Spleen (tissue), 7 donors: ENCODE measurements around the gene ABI2.

Source experiments
- POLR2AphosphoS5 ChIP-seq, 3 donors: sonication (generic); formaldehyde crosslinking; IDR thresholded peaks; one replicate each; pipeline ENCODE4 v1.5.1; 2017; ENCODE audit warnings: antibody characterized with exemption in 3 of 3
- TF ChIP-seq, protein P1 (sequence below), 11 experiments: fragments of 200-600 bp in 7 of 11; fragments of 450-650 bp in 4 of 11; sonication (generic) in 4 of 11; IDR thresholded peaks in 8 of 11; conservative IDR thresholded peaks in 3 of 11; 1 replicate in 7 of 11; 2 replicates in 4 of 11; pipeline versions ENCODE4 v1.4.0 to v1.8.0; 2016 to 2021; ENCODE audit warnings: antibody characterized with exemption in 11 of 11, inconsistent platforms in 4 of 11, mild to moderate bottlenecking in 1 of 11
- donor health status: DM: no; HTN: no; CAD: no; lungs with moderate emphysema.
- donor health status: DM: no; HTN: no; CAD: no.
- donor health status: DM: no; HTN: no; CAD: no.

DNA sequence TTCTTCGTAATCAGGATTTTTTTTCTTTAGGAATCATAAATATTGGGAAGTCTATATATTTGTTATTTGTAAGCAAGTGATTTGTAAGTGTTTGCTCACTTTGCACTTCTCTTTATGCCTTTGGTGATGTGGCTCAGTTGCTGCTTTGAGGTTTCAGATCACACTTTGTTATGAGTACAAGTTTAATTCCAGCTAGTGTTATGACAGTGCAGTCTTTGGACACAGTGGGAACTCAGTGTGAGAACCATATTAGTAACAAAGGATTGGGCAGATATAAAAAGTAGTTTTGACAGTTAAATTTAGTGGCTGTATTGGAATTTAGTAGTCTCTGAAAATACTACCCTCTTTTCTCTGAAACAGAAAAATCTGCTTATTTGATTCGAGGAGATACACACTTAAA is 67.7 kb downstream of the ABI2 start:
- TF ChIP-seq, protein P1, sequence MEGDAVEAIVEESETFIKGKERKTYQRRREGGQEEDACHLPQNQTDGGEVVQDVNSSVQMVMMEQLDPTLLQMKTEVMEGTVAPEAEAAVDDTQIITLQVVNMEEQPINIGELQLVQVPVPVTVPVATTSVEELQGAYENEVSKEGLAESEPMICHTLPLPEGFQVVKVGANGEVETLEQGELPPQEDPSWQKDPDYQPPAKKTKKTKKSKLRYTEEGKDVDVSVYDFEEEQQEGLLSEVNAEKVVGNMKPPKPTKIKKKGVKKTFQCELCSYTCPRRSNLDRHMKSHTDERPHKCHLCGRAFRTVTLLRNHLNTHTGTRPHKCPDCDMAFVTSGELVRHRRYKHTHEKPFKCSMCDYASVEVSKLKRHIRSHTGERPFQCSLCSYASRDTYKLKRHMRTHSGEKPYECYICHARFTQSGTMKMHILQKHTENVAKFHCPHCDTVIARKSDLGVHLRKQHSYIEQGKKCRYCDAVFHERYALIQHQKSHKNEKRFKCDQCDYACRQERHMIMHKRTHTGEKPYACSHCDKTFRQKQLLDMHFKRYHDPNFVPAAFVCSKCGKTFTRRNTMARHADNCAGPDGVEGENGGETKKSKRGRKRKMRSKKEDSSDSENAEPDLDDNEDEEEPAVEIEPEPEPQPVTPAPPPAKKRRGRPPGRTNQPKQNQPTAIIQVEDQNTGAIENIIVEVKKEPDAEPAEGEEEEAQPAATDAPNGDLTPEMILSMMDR (IDR thresholded peaks at IDR 0.05 in 8 of 11, conservative IDR thresholded peaks at IDR 0.05 in 3 of 11), result no peak
- TF ChIP-seq POLR2AphosphoS5 (IDR thresholded peaks at IDR 0.05), result no peak
